Measurements from ENCODE around the gene NPIPB12.
"Not testable (repeated sequence)": the region's sequence is repeated elsewhere in the genome, so short reads cannot be mapped to it uniquely, and the experiment has no call there.

Gene NPIPB12

GRCh38 chr16:29506308-29506707, at the start of gene NPIPB12:
Gene NPIPB12 (minus strand): TSS chr16:29506408.
- not testable (repeated sequence) for DNase-seq

- DNase-seq: not testable (repeated sequence)
Observed at GRCh38 chr16:29521520-29521919, 15.3 kb upstream of the NPIPB12 start.

- not testable (repeated sequence) for DNase-seq
Observed at GRCh38 chr16:29482276-29482675, 23.9 kb downstream of the NPIPB12 start.

GRCh38 chr16:29472065-29472464, 34.1 kb downstream of the NPIPB12 start:
- DNase-seq: not testable (repeated sequence)

- not testable (repeated sequence) for DNase-seq
Observed at GRCh38 chr16:29469660-29470059, 36.5 kb downstream of the NPIPB12 start.

GRCh38 chr16:29467654-29468366, 38.4 kb downstream of the NPIPB12 start:
- not testable (repeated sequence) for DNase-seq

- not testable (repeated sequence) for DNase-seq
Observed at GRCh38 chr16:29466904-29467303, 39.3 kb downstream of the NPIPB12 start.

GRCh38 chr16:29465985-29466824, 40.0 kb downstream of the NPIPB12 start:
- not testable (repeated sequence) for DNase-seq

GRCh38 chr16:29460647-29461030, 45.6 kb downstream of the NPIPB12 start:
- DNase-seq: not testable (repeated sequence)

GRCh38 chr16:29459706-29460646, 46.2 kb downstream of the NPIPB12 start, which contains the start of gene SULT1A4:
Gene SULT1A4 (plus strand): TSS chr16:29459913. CDS start chr16:29461386, 1,473 bp downstream.
- not testable (repeated sequence) for DNase-seq

GRCh38 chr16:29457660-29458059, 48.5 kb downstream of the NPIPB12 start:
- DNase-seq: not testable (repeated sequence)

- not testable (repeated sequence) for DNase-seq
Observed at GRCh38 chr16:29454828-29455227, 51.4 kb downstream of the NPIPB12 start.

GRCh38 chr16:29454269-29454668, 51.9 kb downstream of the NPIPB12 start, which contains the start of the genes BOLA2 and SLX1B:
Gene BOLA2 (minus strand): TSS chr16:29454351. CDS start chr16:29454253, 98 bp downstream.
Gene SLX1B (plus strand): TSS chr16:29454533.
- DNase-seq: not testable (repeated sequence)

- not testable (repeated sequence) for DNase-seq
Observed at GRCh38 chr16:29453754-29454153, 52.5 kb downstream of the NPIPB12 start.
